WERI-Rb-1 (cell line): ENCODE data around the gene SERTAD1.
"Not testable (repeated sequence)": the region's sequence is repeated elsewhere in the genome, so short reads cannot be mapped to it uniquely, and the experiment has no call there.

Experiments
- DNase-seq: peaks from one replicate; pipeline ENCODE4 v3.0.0-alpha.2; 2020
- H3K27ac ChIP-seq: fragments of 250-450 bp; sonication (Bioruptor Pico); 2 replicates; pipeline ENCODE4 v1.5.1; 2020; ENCODE audit warnings: mild to moderate bottlenecking, moderate library complexity
- H3K27me3 ChIP-seq: fragments of 250-450 bp; sonication (Bioruptor Pico); 2 replicates; pipeline ENCODE4 v1.5.1; 2021; ENCODE audit warnings: mild to moderate bottlenecking, low read depth, moderate library complexity; ENCODE audit not compliant: insufficient read depth, severe bottlenecking
- H3K36me3 ChIP-seq: fragments of 250-450 bp; sonication (Bioruptor Pico); 2 replicates; pipeline ENCODE4 v1.5.1; 2020; ENCODE audit warnings: mild to moderate bottlenecking, moderate library complexity
- H3K4me3 ChIP-seq: 2 replicates; pipeline ENCODE4 v1.5.1; 2011; ENCODE audit warnings: low read depth, mild to moderate bottlenecking, control low read depth, low read length
- H3K9me3 ChIP-seq: fragments of 250-450 bp; sonication (Bioruptor Pico); 2 replicates; pipeline ENCODE4 v1.5.1; 2021; ENCODE audit warnings: mild to moderate bottlenecking, moderate library complexity; ENCODE audit not compliant: severe bottlenecking
- CTCF ChIP-seq: IDR thresholded peaks from 2 replicates; pipeline ENCODE4 v1.5.1; 2011; ENCODE audit warnings: low read depth, mild to moderate bottlenecking, control low read depth, inconsistent platforms, low read length

Gene SERTAD1

DNA sequence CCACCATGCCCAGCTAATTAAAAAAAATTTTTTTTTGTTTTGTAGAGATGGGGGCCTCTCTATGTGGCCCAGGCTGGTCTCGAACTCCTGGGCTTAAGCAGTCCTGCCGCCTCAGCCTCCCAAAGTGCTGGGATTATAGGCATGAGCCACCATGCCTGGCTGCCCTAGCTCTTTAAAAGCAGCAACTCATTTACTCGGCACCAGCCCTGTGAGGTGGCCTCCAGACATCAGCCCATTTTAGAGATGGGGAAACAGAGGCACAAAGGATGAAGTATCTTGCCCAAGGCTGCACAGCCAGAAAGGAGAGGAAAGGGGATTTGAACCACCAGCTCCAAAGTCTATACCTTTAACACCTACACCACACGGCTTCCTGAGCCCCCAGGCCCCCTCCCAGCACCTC lies 12.9 kb downstream of the SERTAD1 start:
- H3K36me3 ChIP-seq = no peaks in the 10 kb centered on the region
- H3K27me3 ChIP-seq = no peaks in the 10 kb centered on the region
- H3K9me3 ChIP-seq = no peaks in the 10 kb centered on the region
- TF ChIP-seq CTCF = no peak
- H3K4me3 ChIP-seq = no peak overlapping the region
- DNase-seq = no peak
- no peak overlapping the region for H3K27ac ChIP-seq

- H3K27me3 ChIP-seq = no peaks in the 10 kb centered on the region
- H3K27ac ChIP-seq = no peak overlapping the region
- no peak for TF ChIP-seq CTCF
- no peaks in the 10 kb centered on the region for H3K36me3 ChIP-seq
- DNase-seq = no peak
- no peaks in the 10 kb centered on the region for H3K9me3 ChIP-seq
- no peak overlapping the region for H3K4me3 ChIP-seq
These were observed 13.8 kb downstream of the SERTAD1 start for GRCh38 chr19:40411958-40412499.

GRCh38 chr19:40411125-40411842 lies 14.5 kb downstream of the SERTAD1 start:
- H3K4me3 ChIP-seq = no peak overlapping the region
- H3K27me3 ChIP-seq = no peaks in the 10 kb centered on the region
- H3K27ac ChIP-seq = no peak overlapping the region
- H3K9me3 ChIP-seq = no peaks in the 10 kb centered on the region
- DNase-seq = peak; percentile 28
- H3K36me3 ChIP-seq = no peaks in the 10 kb centered on the region
- TF ChIP-seq CTCF = no peak

DNA sequence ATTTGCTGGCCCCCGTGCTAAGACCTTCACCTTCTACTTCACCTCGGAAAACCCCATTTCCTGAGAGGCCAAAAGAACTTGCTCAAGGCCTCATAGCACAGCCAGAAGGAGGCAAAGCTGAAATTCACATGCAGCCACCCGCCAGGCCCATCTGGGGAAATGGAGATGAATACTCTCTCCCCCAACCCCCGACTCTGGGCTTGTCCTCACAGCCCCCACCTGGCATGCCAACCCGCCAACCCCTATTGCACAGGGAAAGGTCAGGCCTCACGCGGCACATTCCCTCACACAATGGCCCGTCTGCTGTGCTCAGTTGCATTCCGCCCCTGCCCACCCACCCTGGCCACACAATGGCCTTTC lies 15.8 kb downstream of the SERTAD1 start:
- no peaks in the 10 kb centered on the region for H3K36me3 ChIP-seq
- H3K9me3 ChIP-seq = no peaks in the 10 kb centered on the region
- DNase-seq = no peak
- H3K27ac ChIP-seq = no peak overlapping the region
- TF ChIP-seq CTCF = no peak
- no peaks in the 10 kb centered on the region for H3K27me3 ChIP-seq
- H3K4me3 ChIP-seq = no peak overlapping the region

GRCh38 chr19:40408598-40408925 lies 17.2 kb downstream of the SERTAD1 start:
- DNase-seq, H3K36me3 ChIP-seq, H3K9me3 ChIP-seq, H3K27me3 ChIP-seq, H3K4me3 ChIP-seq, H3K27ac ChIP-seq: not testable (repeated sequence)

DNA sequence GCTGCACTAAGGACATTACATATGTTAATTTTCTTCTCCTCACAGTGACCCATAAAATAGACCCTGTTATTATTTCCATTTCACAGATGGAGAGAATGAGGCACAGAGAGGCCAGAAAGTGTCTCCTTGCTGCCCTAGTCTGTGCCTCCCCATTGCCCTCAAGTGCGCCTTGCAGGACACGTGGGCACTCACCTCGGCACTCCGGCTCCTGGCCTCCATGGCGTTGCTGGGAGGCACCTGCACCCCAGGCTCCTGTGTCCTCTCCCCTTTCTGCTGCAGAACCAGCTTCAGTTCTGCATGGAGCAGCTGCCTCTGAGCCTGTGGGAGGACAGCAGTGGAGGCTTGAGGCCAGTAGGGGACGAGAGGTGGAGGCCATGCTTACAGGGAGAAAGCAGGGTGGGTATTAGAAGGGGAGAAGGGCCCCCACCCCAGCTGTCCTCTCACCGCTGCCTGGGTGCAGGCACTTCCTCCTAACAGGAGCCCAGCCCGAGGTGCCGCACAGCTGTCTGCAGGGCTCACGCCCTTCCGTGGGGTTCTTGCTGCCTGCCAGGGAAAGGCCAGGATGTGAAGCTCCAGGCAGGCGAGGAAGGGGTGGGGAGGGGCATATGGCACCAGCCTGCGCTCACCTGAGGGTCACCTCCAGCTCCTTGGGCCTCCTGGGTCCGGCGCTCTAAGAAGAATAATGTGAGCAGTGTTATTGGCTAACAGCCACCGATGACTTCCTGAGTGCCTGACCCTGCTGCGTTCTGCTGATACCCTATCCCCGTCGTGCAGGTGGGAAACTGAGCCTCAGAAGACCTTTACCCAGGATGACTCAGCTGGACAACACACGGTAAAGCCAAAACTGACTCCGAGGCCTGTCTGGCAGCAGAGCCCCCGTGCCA lies 17.8 kb downstream of the SERTAD1 start:
- Histone ChIP-seq H3K27ac (no peak overlapping the region), H3K27me3 (no peaks in the 10 kb centered on the region)
- no peak for TF ChIP-seq CTCF

More for the DNA sequence above, 17.8 kb downstream of the SERTAD1 start:
- no peak for DNase-seq
- Histone ChIP-seq H3K36me3 (no peaks in the 10 kb centered on the region), H3K9me3 (no peaks in the 10 kb centered on the region), H3K4me3 (no peak overlapping the region)
